GM20000 (cell line): ENCODE data around the gene RELCH.

Experiments used
- DNase-seq: peaks from one replicate; pipeline ENCODE4 v3.0.0; 2012; ENCODE audit warnings: low spot score
- TF ChIP-seq, protein P1 (sequence below): IDR thresholded peaks from 2 replicates; pipeline ENCODE4 v1.5.1; 2012; ENCODE audit warnings: mild to moderate bottlenecking, control low read depth; ENCODE audit errors: extremely low read depth, missing control alignments

The RELCH gene

GRCh38 chr18:62201870-62202269 lies 14.8 kb downstream of the RELCH start:
- DNase-seq: no peak
- TF ChIP-seq, protein P1, sequence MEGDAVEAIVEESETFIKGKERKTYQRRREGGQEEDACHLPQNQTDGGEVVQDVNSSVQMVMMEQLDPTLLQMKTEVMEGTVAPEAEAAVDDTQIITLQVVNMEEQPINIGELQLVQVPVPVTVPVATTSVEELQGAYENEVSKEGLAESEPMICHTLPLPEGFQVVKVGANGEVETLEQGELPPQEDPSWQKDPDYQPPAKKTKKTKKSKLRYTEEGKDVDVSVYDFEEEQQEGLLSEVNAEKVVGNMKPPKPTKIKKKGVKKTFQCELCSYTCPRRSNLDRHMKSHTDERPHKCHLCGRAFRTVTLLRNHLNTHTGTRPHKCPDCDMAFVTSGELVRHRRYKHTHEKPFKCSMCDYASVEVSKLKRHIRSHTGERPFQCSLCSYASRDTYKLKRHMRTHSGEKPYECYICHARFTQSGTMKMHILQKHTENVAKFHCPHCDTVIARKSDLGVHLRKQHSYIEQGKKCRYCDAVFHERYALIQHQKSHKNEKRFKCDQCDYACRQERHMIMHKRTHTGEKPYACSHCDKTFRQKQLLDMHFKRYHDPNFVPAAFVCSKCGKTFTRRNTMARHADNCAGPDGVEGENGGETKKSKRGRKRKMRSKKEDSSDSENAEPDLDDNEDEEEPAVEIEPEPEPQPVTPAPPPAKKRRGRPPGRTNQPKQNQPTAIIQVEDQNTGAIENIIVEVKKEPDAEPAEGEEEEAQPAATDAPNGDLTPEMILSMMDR: no peak

DNA sequence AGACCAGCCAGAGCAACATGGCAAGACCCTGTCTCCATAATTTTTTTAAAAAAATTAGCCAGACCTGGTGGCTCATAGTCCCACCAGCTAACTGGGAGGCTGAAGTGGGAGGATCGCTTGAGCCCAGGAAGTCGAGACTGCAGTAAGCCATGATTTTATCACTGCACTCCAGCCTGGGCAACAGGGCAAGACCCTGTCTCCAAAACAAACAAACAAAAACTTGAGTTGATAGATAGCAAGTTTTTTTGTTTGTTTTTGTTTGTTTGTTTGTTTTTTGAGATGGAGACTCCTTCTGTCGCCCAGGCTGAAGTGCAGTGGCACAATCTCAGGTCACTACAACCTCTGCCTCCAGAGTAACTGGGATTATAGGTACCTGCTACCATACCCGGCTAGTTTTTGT lies 18.8 kb downstream of the RELCH start:
- TF ChIP-seq, protein P1: no peak
- DNase-seq: no peak

GRCh38 chr18:62206593-62206992 lies 19.5 kb downstream of the RELCH start:
- TF ChIP-seq, protein P1: no peak
- DNase-seq: no peak

- DNase-seq: no peak
- TF ChIP-seq, protein P1: no peak
Observed at GRCh38 chr18:62209046-62209445, 22.0 kb downstream of the RELCH start.

- DNase-seq: no peak
- TF ChIP-seq, protein P1: no peak
Observed at GRCh38 chr18:62210138-62210537, 23.1 kb downstream of the RELCH start.

GRCh38 chr18:62211325-62211828 lies 24.3 kb downstream of the RELCH start:
- TF ChIP-seq, protein P1: no peak
- no peak for DNase-seq

DNA sequence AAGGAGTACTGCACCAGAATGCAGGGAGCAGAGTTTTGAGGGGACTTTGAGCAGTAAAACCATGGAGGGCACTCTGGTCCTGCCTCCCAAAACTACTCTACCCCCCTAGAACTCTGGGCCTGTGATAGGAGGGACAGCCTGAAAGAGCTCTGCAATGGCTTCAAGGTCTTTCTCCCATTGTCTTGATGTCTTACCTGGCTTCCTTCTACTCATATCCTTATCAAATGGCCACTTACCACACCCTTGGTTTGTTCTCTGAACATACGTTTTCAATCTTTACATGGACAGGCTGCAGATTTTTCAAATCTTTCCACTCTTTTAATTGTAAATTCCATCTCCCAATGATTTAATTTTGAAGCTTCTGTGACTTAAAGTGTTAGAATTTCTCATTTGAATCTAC lies 27.7 kb downstream of the RELCH start:
- TF ChIP-seq, protein P1: no peak

More for the DNA sequence above, 27.7 kb downstream of the RELCH start:
- no peak for DNase-seq
